HUDEP-2 (cell line): Measurements from ENCODE around the gene LRRC14B.
"Not testable (repeated sequence)": the region's sequence is repeated elsewhere in the genome, so short reads cannot be mapped to it uniquely, and the experiment has no call there.

ENCODE experiments used
- DNase-seq, 76 experiments: peaks; one replicate each; lab custom pipeline; 2025; ENCODE audit not compliant: unreplicated experiment in 76 of 76; lab: John Stamatoyannopoulos, UW

Gene LRRC14B

DNA sequence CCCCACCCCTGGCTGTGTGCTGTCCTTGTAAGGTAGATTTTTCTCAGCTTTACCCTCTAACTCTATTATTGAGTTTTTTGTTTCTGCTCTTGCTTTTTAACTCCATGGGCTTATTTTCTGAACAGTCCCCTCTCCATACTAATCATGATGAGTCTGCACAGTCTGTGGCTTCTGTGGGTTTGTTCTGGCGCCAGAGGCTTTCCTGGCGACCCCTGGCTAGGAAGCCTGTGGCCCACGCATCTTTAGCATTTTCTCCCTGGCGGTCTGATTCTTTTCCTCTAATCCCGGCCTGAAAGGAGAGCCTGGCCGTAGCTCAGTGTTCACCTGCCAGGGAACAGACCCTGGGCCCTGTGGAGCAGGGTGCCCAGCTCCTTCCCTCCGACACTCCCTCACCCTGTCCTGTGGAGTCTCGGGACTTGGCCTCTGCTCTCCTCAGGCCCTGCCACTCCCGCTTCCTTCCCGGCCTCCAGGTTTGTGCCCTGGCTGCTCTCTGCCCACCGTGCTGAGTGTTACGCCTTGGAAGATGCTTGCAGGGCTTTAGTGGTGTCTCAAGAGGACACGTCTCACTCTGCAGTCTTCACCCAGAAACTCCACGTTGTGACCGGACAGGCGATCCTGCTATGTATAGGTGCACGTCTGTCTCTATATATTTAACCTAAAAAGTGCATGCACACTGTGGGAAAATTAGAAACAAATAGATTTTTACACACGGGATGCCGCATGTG, 31.7 kb upstream of the LRRC14B start:
- no peak for DNase-seq

DNA sequence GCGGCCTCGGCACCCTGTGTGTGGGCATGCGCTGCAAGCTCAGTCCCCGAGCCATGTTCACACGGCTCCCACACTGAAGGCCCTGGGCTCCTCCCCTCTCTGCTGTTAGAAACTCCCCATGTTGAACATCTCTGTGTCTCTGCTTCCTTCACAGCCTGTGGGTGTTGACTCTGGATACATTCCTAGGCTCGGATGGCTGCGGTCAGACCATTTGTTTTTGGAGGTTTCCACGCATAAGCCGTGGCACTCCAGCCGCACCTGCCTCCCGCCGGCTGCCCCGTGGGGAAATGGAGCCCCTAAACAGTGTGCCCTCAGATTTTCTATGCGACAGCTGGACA, 31.2 kb upstream of the LRRC14B start:
- DNase-seq, result no peak

- no peak for DNase-seq
Measured at GRCh38 chr5:160921-161802, 30.1 kb upstream of the LRRC14B start.

DNA sequence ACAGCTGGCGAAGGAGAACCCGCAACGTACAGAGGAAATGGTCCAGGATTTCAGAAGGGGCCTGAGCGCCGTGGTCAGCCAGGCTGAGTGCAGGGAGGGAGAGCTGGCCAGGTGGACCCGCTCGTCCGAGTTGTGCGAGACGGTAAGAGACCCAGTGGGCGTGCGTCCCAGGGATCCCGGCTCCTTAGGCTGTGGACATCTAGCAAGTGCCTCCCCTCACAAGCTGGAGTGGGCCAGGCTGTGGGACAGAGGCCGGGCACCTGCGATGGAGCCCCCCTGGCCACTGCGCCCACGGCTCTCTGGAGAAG, 29.5 kb upstream of the LRRC14B start:
- no peak for DNase-seq

- no peak for DNase-seq
Measured at GRCh38 chr5:162190-162564, 29.1 kb upstream of the LRRC14B start.

DNA sequence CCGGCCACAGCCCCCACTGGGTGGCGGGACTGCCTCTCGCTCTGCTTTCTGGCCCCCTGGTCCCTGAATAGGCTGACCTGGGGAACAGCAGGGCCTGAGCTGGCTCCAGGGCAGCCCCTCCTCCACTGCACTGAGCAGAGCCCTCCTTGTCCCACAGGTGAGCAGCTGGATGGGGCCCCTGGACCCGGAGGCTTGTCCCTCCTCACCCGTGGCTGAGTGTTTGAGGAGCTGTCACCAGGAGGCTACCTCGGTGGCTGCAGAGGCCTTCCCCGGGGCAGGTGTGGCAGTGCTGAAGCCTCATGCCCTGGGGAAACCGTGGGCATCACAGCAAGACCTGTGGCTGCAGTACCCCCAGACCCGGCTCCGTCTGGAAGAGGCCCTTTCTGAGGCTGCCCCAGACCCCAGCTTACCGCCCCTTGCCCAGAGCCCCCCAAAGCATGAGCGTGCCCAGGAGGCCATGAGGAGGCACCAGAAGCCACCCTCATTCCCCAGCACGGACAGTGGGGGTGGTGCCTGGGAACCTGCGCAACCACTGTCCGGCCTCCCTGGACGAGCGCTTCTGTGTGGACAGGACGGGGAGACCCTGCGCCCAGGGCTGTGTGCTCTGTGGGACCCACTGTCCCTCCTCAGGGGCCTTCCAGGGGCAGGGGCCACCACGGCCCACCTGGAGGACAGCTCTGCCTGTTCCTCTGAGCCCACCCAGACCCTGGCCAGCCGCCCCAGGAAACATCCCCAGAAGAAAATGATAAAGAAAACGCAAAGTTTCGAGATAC, 28.5 kb upstream of the LRRC14B start:
- DNase-seq, result no peak

DNA sequence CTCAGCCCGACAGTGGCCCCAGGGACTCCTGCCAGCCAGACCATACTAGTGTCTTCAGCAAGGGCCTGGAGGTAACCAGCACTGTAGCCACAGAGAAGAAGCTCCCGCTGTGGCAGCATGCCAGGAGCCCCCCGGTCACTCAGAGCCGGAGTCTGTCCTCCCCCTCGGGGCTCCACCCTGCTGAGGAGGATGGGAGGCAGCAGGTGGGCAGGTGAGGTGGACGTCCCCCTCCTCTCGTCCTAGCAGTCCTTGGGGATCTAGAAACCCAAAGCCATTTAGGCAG, 28.0 kb upstream of the LRRC14B start:
- DNase-seq, result no peak

DNA sequence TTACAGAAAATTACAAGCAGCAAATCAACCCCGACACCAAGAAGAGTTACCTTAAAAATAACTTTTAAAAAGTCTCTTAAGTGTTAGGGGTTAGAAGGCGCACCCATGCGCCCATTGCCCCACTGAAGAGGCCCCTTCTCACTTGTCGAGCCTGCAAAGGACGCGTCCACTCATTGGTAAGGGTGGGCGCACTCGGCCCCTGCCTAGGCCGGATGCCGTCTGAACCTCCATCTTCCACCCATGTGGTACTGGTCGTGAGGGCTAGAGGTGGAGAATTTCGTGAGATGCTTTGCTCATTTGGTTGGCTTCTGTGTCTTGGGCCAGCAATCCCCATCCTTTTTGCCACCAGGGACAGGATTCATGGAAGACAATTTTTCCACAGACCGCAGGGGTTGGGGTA, 27.5 kb upstream of the LRRC14B start:
- no peak for DNase-seq

- no peak for DNase-seq
Measured at GRCh38 chr5:164244-164643, 27.1 kb upstream of the LRRC14B start.

GRCh38 chr5:164783-165182, 26.5 kb upstream of the LRRC14B start:
- DNase-seq, result not testable (repeated sequence)

DNA sequence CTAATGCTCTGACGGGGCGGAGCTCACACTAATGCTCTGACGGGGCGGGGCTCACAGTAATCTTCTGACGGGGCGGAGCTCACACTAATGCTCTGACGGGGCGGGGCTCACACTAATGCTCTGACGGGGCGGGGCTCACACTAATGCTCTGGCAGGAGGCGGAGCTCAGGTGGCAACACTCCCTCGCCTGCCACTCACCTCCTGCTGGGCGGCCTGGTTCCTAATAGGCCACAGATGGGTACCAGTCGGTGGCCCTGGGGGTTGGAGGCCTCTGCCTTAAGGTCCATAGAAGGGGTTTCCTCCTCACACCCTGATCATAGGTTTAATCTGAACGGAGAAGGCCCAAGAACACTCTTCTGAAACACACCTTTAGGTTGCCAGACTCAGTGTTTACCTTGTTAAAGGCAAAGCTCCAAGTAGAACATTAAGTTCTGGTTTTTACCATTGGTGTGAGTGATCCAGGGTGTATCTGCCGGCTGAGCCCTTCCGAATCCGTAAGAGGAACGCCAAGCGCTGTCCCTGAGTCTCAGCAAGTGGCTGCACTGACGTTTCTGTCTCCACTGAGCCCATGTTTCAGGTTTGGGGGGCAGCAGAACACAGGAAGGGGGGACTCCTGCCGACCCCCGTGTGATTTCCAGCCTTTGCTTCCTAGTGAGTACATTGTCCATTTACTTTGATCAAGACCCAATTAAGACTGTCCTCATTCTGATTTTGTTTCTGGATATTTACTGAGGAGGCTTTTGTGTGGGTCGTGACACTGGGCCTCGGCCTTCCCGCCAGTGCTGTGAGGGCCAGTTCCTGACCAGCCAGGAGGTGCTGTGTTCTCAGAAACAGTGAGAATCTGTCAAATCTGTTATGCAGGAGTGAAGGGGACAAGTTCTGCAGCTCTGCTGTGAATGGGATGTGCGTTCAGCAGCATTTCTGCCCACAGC, 24.6 kb upstream of the LRRC14B start:
- DNase-seq, result no peak

- DNase-seq, result no peak
Measured at GRCh38 chr5:167511-167910, 23.8 kb upstream of the LRRC14B start.

- no peak for DNase-seq
Measured at GRCh38 chr5:167982-168660, 23.2 kb upstream of the LRRC14B start.

DNA sequence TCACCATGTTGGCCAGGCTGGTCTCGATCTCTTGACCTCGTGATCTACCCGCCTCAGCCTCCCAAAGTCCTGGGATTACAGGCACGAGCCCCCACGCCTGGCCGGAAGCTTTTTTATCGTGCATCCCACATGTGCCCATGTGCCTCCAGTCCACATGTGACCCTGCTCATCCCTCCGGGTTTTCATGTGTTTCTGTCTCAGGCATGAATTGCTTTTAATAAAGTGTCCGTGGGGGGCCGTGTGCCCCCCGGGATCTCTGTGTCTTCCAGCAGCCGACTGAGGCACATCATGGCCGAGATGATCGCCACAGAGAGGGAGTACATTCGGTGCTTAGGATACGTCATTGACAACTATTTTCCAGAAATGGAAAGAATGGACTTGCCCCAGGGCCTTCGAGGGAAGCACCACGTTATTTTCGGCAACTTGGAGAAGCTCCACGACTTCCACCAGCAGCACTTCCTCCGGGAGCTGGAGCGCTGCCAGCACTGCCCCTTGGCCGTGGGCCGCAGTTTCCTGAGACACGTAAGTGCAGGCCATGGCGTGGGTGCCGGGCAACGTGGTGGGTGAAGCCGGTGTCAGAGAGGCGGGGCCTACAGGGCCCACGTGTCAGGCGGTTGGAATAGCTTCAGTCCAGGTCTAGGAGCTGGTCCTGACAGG, 22.1 kb upstream of the LRRC14B start:
- no peak for DNase-seq

DNA sequence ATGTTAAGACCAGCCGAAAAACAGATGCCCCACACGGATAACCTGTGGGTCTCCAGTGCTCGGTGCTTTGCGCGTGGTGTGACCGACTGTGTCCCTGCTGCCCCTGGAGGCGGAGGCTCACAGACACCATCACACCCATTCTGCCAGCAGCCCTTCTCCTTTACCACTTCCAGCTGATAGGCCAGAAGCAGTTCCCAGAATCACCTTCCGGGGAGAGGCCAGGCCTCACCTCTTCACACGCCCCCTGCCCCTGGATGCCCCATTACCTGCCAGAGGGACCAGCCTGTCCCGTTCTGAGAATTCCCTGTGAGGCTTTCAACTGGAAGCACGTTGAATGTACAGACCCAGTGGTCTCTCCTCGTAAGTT, 21.6 kb upstream of the LRRC14B start:
- DNase-seq, result no peak

- no peak for DNase-seq
Measured at GRCh38 chr5:170971-171800, 20.1 kb upstream of the LRRC14B start.

DNA sequence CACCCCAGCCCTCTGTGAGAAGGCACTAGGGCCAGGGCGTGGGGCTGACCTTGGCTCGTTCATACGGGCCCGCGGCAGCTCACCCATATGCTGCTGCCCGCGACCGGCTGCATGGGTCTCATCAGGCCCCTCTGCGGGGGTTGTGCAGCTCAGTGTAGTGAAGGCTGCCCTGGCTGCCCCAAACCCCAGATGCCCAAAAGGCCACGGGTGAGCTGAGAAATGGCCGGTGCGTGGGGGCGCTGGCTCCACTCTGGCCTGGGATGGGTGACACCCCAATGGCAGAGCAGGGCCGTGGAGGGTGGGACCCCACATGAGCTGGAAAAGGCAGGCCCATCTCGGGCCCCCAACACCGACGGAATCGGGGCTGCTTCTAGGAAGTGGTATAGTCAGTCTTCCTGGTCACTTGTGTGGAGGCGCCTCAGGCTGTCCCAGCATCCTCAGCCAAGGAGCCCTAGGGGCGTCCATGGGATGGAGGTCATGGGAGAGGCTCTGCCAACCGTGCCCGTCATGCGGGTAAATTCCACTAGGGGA, 19.4 kb upstream of the LRRC14B start:
- DNase-seq, result no peak

GRCh38 chr5:172421-172820, 18.9 kb upstream of the LRRC14B start:
- DNase-seq, result no peak

DNA sequence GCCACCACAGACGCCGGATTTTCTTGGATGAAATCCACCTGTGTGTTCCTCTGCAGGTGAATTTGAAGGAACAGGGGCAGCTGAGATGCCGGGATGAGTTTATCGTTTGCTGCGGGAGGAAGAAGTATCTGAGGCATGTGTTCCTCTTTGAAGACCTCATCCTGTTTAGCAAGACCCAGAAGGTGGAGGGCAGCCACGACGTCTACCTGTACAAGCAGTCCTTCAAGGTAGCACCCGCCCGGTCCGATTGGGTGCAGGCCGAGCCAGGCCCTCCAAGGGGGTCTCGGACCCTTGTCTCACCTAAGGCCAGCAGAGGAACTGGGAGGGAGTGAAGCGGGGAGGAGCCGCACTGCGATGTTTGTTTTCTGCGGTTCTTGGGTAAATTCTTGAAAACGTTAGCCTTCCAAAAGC, 18.4 kb upstream of the LRRC14B start:
- no peak for DNase-seq
